Activated naive CD8-positive, alpha-beta T cell treated with anti-CD3 and anti-CD28 coated beads, Interleukin-2, amount 50 U/mL, for 24 hours (primary cell): ENCODE data around the gene MAD1L1.

Experiments used
- ATAC-seq: fragments of 150-1000 bp; cut with Tn5 transposase; one replicate; pipeline ENCODE4 v1.10.0; 2021
- DNase-seq: peaks from one replicate; pipeline ENCODE4 v3.0.0; 2021
- H3K27ac Mint-ChIP-seq: one replicate; pipeline ENCODE4 v1.8.0; 2021; ENCODE audit warnings: mild to moderate bottlenecking, mixed read lengths
- H3K27me3 Mint-ChIP-seq: one replicate; pipeline ENCODE4 v1.8.0; 2021; ENCODE audit warnings: mixed read lengths
- H3K36me3 Mint-ChIP-seq: one replicate; pipeline ENCODE4 v1.8.0; 2021; ENCODE audit warnings: low read depth, mixed read lengths
- H3K4me1 Mint-ChIP-seq: one replicate; pipeline ENCODE4 v1.8.0; 2021; ENCODE audit warnings: mixed read lengths
- H3K4me3 Mint-ChIP-seq: one replicate; pipeline ENCODE4 v1.8.0; 2021; ENCODE audit warnings: mild to moderate bottlenecking, moderate library complexity, mixed read lengths
- H3K9me3 Mint-ChIP-seq: one replicate; pipeline ENCODE4 v1.8.0; 2021; ENCODE audit warnings: mixed read lengths

Gene MAD1L1

DNA sequence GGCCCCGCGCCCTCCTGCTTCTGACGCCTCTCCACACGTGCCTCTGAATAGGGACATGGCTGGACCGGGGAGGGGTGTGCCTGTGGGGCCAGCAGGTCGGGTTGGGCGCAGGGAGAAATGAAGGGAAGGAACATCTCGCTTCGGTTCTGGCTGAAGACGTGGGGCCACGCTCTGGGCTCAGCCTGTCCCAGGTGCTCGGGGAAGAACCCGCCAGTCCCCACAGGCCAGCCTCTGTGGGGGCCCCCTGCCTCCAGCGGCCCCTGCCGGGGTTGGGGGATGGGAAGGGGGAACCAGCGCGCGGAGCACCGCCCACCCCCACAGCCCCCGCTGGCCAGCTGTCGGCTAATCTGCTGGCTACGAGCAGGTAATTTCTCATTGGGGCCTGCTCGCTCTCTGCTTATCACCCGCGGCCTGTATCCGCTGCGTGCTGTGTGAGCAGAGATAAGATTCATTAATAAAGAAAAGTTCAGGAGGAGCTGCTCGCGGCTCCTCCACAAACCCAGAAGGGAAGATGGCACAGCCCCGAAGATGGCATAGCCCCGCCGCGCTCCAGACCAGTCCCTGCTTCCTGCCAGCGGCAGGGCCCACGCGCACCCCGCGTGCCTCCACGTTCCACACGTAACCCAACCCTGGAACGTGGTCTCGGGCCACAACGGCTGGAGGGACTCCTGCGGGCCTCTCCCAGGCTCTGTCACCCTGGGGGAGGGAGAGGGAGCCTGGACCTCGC, 376.4 kb downstream of the MAD1L1 start:
- no peaks in the 10 kb centered on the region for H3K27me3 Mint-ChIP-seq
- H3K4me3 Mint-ChIP-seq: no peak overlapping the region
- peaks cover 15% of the 10 kb centered on the region for H3K4me1 Mint-ChIP-seq
- H3K9me3 Mint-ChIP-seq: no peaks in the 10 kb centered on the region
- H3K36me3 Mint-ChIP-seq: no peaks in the 10 kb centered on the region
- no peak overlapping the region for H3K27ac Mint-ChIP-seq
- no peak for DNase-seq
- no peak for ATAC-seq

- DNase-seq: no peak
- Mint-ChIP-seq H3K4me1 (peaks cover 15% of the 10 kb centered on the region), H3K27ac (no peak overlapping the region), H3K27me3 (no peaks in the 10 kb centered on the region), H3K9me3 (no peaks in the 10 kb centered on the region), H3K4me3 (no peak overlapping the region), H3K36me3 (no peaks in the 10 kb centered on the region)
- ATAC-seq: no peak
These were observed 377.0 kb downstream of the MAD1L1 start for GRCh38 chr7:1855725-1856160.

DNA sequence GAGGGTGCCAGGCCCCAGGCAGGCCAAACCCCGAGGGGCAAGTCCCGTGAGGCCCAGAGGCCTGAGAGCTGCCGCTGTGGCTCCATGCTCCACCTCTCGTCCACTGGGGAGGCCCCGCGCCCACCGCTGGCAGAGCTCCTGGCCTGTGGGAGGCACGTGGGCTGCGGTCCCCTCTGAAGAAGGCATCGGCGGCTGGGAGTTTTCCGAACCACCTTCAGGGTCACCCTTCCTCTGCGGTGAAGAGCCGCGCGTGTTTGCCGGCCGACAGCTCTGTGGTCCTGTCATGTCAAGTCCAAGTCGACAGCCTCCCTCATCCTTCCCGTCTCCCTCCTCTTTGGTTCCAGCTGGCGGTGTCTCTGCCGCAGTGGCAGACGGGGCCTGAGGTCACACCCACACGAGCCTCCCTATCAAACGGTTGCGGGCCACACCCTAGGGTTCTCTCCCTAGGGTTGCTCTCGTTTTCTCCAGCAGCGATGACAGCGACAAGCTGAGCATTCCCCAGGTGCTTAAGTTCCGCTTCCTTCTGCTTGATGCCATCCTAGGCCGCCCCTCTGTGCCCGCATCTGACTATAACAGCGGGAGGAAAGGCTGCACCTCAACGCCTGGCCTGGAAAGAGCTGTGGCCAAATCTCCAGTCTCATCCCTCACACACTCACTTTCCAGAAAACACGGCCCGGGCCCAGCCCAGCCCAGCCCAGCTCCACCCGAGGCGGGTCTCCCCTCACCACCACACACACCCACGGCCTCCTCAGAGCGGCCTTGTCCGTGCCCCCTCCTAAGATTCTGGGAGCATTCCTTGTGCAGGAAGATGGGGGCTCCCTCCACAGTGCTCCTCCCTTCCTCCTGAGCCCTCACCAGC, 377.6 kb downstream of the MAD1L1 start:
- H3K27me3 Mint-ChIP-seq: no peaks in the 10 kb centered on the region
- no peak overlapping the region for H3K27ac Mint-ChIP-seq
- DNase-seq (no peak), ATAC-seq (no peak)
- no peaks in the 10 kb centered on the region for H3K9me3 Mint-ChIP-seq
- no peaks in the 10 kb centered on the region for H3K36me3 Mint-ChIP-seq
- peaks cover 15% of the 10 kb centered on the region for H3K4me1 Mint-ChIP-seq
- no peak overlapping the region for H3K4me3 Mint-ChIP-seq

DNA sequence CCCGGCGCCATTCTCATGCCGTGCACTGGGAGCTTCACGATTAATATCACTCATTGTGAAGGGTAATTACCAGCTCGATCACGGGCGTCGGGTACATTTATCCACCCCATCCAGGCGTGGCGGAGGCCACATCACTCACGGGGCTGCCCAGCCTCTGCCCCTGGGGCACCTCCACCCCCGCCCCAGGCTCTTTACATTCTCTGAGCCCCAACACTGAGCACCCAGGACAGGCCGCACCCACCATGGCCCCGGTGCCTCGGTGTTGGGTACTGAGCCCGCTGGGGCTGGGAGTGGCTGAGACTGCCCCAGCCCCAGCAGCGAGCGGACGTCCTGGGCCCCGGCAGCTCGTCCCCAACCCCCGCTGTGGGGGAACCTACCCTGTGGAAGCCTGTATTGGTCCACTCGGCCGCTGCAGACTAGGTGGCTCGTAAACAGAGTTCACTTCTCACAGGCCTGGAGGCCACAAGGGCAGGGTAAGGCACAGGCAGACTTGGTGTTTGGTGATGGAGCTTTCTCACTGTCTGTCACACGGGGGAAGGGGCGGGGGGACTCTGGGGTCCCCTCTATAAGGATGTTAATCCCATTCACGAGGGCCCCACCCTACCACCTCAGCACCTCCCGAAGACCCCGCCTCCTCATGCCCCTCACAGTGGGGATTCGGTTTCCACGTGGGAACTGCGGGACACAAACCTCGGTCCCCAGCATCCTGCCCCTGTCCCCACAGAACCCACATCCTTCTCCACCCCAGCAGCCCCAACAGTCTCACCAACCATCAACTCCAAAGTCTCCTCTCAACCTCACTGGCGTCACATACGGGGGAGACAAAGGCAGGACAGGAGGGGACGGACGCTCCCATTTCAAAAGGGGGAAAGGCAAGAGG, 378.5 kb downstream of the MAD1L1 start:
- H3K4me3 Mint-ChIP-seq: no peak overlapping the region
- no peaks in the 10 kb centered on the region for H3K27me3 Mint-ChIP-seq
- peaks cover 15% of the 10 kb centered on the region for H3K4me1 Mint-ChIP-seq

DNA sequence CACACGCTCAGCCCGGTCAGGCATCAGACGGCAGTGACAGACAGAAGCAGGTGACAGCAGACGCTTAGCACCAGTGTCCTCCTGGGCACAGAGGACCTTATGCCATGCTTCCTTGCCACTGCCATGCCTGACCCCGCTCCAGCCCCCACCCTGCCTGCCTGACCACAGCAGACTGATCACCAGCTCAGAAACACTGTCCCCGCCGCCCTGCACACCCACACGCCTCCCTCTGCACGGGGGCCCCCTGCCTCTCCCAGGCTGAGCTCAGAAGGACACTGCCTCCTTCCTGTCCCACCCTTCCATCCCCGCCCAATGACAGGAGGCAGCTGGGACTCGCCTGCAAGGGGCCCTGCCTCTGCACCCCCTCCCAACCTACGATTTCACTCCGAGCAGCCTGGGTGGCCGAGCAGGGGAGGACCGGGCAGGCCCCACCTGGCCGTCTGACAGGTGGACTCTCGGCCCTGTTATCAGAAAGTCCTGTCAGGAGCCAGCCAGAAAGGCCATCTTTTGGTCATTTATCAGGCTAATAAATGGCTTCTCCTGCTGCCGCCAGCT, 379.2 kb downstream of the MAD1L1 start:
- DNase-seq: no peak
- H3K9me3 Mint-ChIP-seq: no peaks in the 10 kb centered on the region
- H3K36me3 Mint-ChIP-seq: no peaks in the 10 kb centered on the region
- H3K4me1 Mint-ChIP-seq: peaks cover 15% of the 10 kb centered on the region
- no peaks in the 10 kb centered on the region for H3K27me3 Mint-ChIP-seq
- no peak for ATAC-seq
- no peak overlapping the region for H3K4me3 Mint-ChIP-seq
- no peak overlapping the region for H3K27ac Mint-ChIP-seq

More for the DNA sequence above, 378.5 kb downstream of the MAD1L1 start:
- DNase-seq: no peak
- Mint-ChIP-seq H3K9me3 (no peaks in the 10 kb centered on the region), H3K36me3 (no peaks in the 10 kb centered on the region), H3K27ac (no peak overlapping the region)
- ATAC-seq: no peak

- peaks cover 15% of the 10 kb centered on the region for H3K4me1 Mint-ChIP-seq
- H3K27ac Mint-ChIP-seq: no peak overlapping the region
- ATAC-seq (no peak), DNase-seq (no peak)
- H3K36me3 Mint-ChIP-seq: no peaks in the 10 kb centered on the region
- H3K9me3 Mint-ChIP-seq: no peaks in the 10 kb centered on the region
- no peak overlapping the region for H3K4me3 Mint-ChIP-seq
- H3K27me3 Mint-ChIP-seq: no peaks in the 10 kb centered on the region
These were observed 380.0 kb downstream of the MAD1L1 start for GRCh38 chr7:1852517-1853430.

- ATAC-seq (no peak), DNase-seq (no peak)
- Mint-ChIP-seq H3K36me3 (peaks cover 2% of the 10 kb centered on the region), H3K4me3 (no peak overlapping the region), H3K27ac (no peak overlapping the region), H3K9me3 (no peaks in the 10 kb centered on the region), H3K4me1 (peaks cover 15% of the 10 kb centered on the region), H3K27me3 (no peaks in the 10 kb centered on the region)
These were observed 380.8 kb downstream of the MAD1L1 start for GRCh38 chr7:1851721-1852516.

GRCh38 chr7:1850976-1851571, 381.7 kb downstream of the MAD1L1 start:
- Mint-ChIP-seq H3K4me3 (no peak overlapping the region), H3K4me1 (peaks cover 15% of the 10 kb centered on the region), H3K9me3 (no peaks in the 10 kb centered on the region), H3K36me3 (peaks cover 2% of the 10 kb centered on the region), H3K27me3 (no peaks in the 10 kb centered on the region), H3K27ac (no peak overlapping the region)
- DNase-seq (no peak), ATAC-seq (no peak)

GRCh38 chr7:1850111-1850975, 382.4 kb downstream of the MAD1L1 start:
- no peak for ATAC-seq
- H3K27ac Mint-ChIP-seq: no peak overlapping the region
- peaks cover 2% of the 10 kb centered on the region for H3K36me3 Mint-ChIP-seq
- no peak overlapping the region for H3K4me3 Mint-ChIP-seq
- no peak for DNase-seq
- H3K9me3 Mint-ChIP-seq: no peaks in the 10 kb centered on the region
- peaks cover 8% of the 10 kb centered on the region for H3K4me1 Mint-ChIP-seq
- no peaks in the 10 kb centered on the region for H3K27me3 Mint-ChIP-seq

DNA sequence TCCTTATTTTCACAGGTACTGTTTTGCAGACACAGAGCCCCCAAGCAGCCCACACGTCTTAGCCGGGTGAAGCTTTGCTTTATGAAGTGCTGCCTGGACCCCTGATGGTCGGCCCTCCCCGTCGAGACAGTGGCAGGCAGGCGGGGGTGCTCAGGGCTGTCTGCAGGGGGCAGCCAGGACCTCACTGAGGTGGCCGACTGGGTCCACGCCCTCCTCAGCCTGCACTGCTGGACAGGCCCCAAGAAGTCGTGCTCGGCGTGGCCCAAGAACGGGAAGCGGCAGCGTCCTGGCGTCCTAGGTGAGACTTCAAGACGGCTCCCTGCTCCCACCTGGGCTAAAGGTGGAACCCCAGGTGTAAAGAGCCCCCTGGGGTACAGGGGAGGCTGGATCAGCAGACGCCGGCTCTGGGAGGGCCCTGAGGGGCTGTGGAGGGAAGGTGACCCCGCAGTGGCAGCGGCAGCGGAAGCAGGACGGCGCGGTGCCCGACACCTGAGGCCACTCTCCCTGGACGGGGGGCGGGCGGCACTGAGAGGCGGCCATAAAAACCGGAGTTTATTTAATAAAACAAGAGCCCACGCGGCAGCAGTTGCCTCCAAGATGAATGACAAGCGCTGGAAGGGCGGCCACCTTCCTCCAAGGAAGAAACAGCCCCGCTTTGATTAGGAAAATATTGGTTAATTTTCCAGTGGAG, 383.2 kb downstream of the MAD1L1 start:
- DNase-seq (no peak), ATAC-seq (no peak)
- H3K9me3 Mint-ChIP-seq: no peaks in the 10 kb centered on the region
- H3K4me1 Mint-ChIP-seq: peaks cover under 1% of the 10 kb centered on the region
- H3K36me3 Mint-ChIP-seq: peaks cover 2% of the 10 kb centered on the region
- no peak overlapping the region for H3K27ac Mint-ChIP-seq
- H3K4me3 Mint-ChIP-seq: no peak overlapping the region
- no peaks in the 10 kb centered on the region for H3K27me3 Mint-ChIP-seq

- DNase-seq (no peak), ATAC-seq (no peak)
- no peak overlapping the region for H3K4me3 Mint-ChIP-seq
These were observed 383.8 kb downstream of the MAD1L1 start for GRCh38 chr7:1848911-1849311.

More at GRCh38 chr7:1848911-1849311, 383.8 kb downstream of the MAD1L1 start:
- H3K27ac Mint-ChIP-seq: no peak overlapping the region
- peaks cover 2% of the 10 kb centered on the region for H3K36me3 Mint-ChIP-seq
- H3K27me3 Mint-ChIP-seq: no peaks in the 10 kb centered on the region
- no peaks in the 10 kb centered on the region for H3K4me1 Mint-ChIP-seq
- H3K9me3 Mint-ChIP-seq: no peaks in the 10 kb centered on the region
